ENCODE measurements around the gene EXT2.

DNA sequence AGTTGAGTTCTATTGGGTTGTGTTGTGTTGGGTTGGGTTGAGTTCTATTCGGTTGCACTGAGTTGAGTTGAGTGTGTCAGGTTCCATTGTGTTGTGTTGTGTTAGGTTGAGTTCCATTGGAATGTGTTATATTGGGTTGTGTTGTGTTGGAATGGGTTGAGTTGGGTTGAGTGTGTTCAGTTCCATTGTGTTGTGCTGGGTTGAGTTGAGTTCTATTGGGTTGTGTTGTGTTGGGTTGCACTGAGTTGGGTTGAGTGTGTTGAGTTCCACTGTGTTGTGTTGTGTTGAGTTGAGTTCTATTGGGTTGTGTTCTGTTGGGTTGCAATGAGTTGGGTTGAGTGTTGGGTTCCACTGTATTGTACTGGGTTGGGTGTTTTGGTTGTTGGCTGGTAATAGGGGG is 178.9 kb downstream of the EXT2 start:
- TF ChIP-seq GABPA (IDR thresholded peaks at IDR 0.05; ENCODE audit: low read depth) (no peak), LARP7 (IDR thresholded peaks at IDR 0.05) (no peak), RCOR1 (conservative IDR thresholded peaks at IDR 0.05; ENCODE audit: low read depth, low read length) (no peak), SREBF1 (IDR thresholded peaks at IDR 0.05; ENCODE audit: low read length) (no peak), POLR2A (IDR thresholded peaks at IDR 0.05; ENCODE audit: low read depth, low read length) (no peak), EGR1 (IDR thresholded peaks at IDR 0.05; ENCODE audit: borderline replicate concordance in 1 of 2, low read depth in 2 of 2, low read length in 2 of 2) (no peak), NR2F1 (conservative IDR thresholded peaks at IDR 0.05) (no peak), SPI1 (IDR thresholded peaks at IDR 0.05; ENCODE audit: borderline replicate concordance, insufficient read depth, low read depth, low read length) (no peak)
- TF ChIP-seq, protein P1, sequence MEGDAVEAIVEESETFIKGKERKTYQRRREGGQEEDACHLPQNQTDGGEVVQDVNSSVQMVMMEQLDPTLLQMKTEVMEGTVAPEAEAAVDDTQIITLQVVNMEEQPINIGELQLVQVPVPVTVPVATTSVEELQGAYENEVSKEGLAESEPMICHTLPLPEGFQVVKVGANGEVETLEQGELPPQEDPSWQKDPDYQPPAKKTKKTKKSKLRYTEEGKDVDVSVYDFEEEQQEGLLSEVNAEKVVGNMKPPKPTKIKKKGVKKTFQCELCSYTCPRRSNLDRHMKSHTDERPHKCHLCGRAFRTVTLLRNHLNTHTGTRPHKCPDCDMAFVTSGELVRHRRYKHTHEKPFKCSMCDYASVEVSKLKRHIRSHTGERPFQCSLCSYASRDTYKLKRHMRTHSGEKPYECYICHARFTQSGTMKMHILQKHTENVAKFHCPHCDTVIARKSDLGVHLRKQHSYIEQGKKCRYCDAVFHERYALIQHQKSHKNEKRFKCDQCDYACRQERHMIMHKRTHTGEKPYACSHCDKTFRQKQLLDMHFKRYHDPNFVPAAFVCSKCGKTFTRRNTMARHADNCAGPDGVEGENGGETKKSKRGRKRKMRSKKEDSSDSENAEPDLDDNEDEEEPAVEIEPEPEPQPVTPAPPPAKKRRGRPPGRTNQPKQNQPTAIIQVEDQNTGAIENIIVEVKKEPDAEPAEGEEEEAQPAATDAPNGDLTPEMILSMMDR (IDR thresholded peaks at IDR 0.05 in 2 of 3, conservative IDR thresholded peaks at IDR 0.05 in 1 of 3; ENCODE audit: control insufficient read depth in 2 of 3, extremely low read depth in 1 of 3, insufficient read depth in 1 of 3, low read depth in 3 of 3, low read length in 3 of 3): no peak

All from GM12878 (cell line).